ENCODE results near the gene EIF2AK3. TPM values are rescaled to one million over a fixed set of nuclear protein-coding genes. Genes with fewer than 3 reads are reported as not detected.

The EIF2AK3 gene
- total RNA-seq, 1 experiment from 2014 or later: 19.3 TPM

DNA sequence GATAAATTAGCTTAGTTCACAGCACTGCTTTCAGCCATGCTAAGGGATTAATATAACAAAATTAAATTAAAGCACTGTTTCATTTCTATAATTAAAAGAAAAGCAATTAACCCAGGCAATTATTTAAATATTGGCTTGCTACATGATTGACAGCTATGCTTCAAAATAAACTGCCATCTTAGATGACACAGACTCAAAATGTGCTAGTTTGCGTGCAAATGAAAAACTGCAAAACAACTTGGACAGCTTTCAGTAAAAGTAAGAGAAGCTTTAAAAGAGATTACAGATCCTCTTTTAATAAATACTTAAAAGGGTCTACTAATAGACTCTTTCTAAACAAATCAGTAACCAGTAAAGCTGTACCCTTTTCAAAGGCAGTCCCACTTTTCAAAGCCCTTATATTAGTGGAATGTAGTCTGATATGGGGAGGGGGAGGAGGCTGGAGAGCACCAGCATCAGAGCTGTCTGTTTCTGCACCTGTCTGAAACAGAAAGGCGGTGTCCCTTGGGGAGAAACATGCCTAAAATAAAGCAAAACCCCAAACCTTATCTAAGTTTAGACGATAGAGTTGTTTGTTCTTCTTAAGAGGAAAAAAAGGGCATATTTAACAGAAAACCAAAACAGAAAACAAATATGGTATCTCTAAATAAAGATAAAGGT, 20.8 kb downstream of the EIF2AK3 start:
- TF ChIP-seq, protein P1, sequence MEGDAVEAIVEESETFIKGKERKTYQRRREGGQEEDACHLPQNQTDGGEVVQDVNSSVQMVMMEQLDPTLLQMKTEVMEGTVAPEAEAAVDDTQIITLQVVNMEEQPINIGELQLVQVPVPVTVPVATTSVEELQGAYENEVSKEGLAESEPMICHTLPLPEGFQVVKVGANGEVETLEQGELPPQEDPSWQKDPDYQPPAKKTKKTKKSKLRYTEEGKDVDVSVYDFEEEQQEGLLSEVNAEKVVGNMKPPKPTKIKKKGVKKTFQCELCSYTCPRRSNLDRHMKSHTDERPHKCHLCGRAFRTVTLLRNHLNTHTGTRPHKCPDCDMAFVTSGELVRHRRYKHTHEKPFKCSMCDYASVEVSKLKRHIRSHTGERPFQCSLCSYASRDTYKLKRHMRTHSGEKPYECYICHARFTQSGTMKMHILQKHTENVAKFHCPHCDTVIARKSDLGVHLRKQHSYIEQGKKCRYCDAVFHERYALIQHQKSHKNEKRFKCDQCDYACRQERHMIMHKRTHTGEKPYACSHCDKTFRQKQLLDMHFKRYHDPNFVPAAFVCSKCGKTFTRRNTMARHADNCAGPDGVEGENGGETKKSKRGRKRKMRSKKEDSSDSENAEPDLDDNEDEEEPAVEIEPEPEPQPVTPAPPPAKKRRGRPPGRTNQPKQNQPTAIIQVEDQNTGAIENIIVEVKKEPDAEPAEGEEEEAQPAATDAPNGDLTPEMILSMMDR (conservative IDR thresholded peaks at IDR 0.05): no peak
- Histone ChIP-seq H3T11ph (ENCODE audit: low read length) (no peak overlapping the region), H3K56ac (ENCODE audit: insufficient read length, low read depth, low read length) (no peak overlapping the region), H2BK20ac (ENCODE audit: low read depth, low read length, poor library complexity, severe bottlenecking) (no peak overlapping the region), H2AFZ (ENCODE audit: low read length) (no peak overlapping the region), H3K27ac (ENCODE audit: insufficient read length, low read depth, low read length) (no peak overlapping the region), H3K4me2 (ENCODE audit: insufficient read depth, insufficient read length, low read length) (no peak overlapping the region), H4K20me1 (ENCODE audit: control insufficient read depth, insufficient read depth, insufficient read length) (no peaks in the 10 kb centered on the region), H3K23me2 (ENCODE audit: insufficient read length, low read depth, low read length, poor library complexity, severe bottlenecking) (no peaks in the 10 kb centered on the region), H3K79me1 (ENCODE audit: insufficient read depth, low read depth, low read length, poor library complexity, severe bottlenecking) (no peaks in the 10 kb centered on the region), H3K9me3 (ENCODE audit: control insufficient read depth, low read depth, low read length) (no peaks in the 10 kb centered on the region), H2BK12ac (ENCODE audit: insufficient read length, low read depth, low read length) (no peak overlapping the region), H3K9ac (ENCODE audit: extremely low read depth, insufficient read length, low read length) (no peak overlapping the region), H3K4ac (ENCODE audit: low read depth, low read length) (no peak overlapping the region), H3K27me3 (ENCODE audit: insufficient read depth, low read length) (no peaks in the 10 kb centered on the region), H2BK15ac (ENCODE audit: low read depth, low read length) (no peak overlapping the region), H4K91ac (ENCODE audit: insufficient read length, low read depth, low read length) (no peak overlapping the region), H2BK5ac (ENCODE audit: insufficient read length, low read length) (no peak overlapping the region), H4K5ac (ENCODE audit: insufficient read length, low read depth, low read length) (no peak overlapping the region), H3K23ac (ENCODE audit: insufficient read length, low read depth, low read length) (no peak overlapping the region), H3K14ac (ENCODE audit: insufficient read depth, low read length) (no peak overlapping the region), H2BK120ac (ENCODE audit: low read depth, low read length, poor library complexity, severe bottlenecking) (no peak overlapping the region), H3K4me1 (ENCODE audit: insufficient read depth, low read length) (peaks cover 2% of the 10 kb centered on the region), H4K8ac (replicated peaks; ENCODE audit: insufficient read length, low read depth, low read length) (no peak overlapping the region), H2AK5ac (ENCODE audit: insufficient read length, low read length) (no peak overlapping the region), H3K79me2 (ENCODE audit: insufficient read depth, low read length) (no peaks in the 10 kb centered on the region), H3K18ac (ENCODE audit: insufficient read length, low read depth, low read length) (no peak overlapping the region)
- no peaks in the 10 kb centered on the region for H3K27me3 Mint-ChIP-seq (ENCODE audit: low read depth)
- no peak for DNase-seq
- no peaks in the 10 kb centered on the region for H3K9me3 Mint-ChIP-seq
- no CpG with 5 or more reads among the region's 3 CpGs for WGBS (ENCODE audit: extremely low coverage, insufficient read length, low lambda C conversion rate)
- peaks cover 20 to 24% of the 10 kb centered on the region in 2 experiments for H3K4me1 Mint-ChIP-seq
- H3K27ac Mint-ChIP-seq: no peak overlapping the region
- peaks cover 0 to 1% (median 0%) of the 10 kb centered on the region in 3 experiments; a peak in 1 of 7 replicates for H3K36me3 Mint-ChIP-seq (ENCODE audit: insufficient read depth in 1 of 3, low read depth in 3 of 3)
- H3K4me3 Mint-ChIP-seq: no peak overlapping the region
